Measurements from ENCODE around the gene SFMBT2. TPM values are rescaled to one million over a fixed set of nuclear protein-coding genes. Genes with fewer than 3 reads are reported as not detected.
"Not testable (repeated sequence)": the region's sequence is repeated elsewhere in the genome, so short reads cannot be mapped to it uniquely, and the experiment has no call there.

SFMBT2 gene
- total RNA-seq, 2 experiments from 2014 or later: 12.8 to 15.4 TPM

GRCh38 chr10:7329219-7329618 lies 81.6 kb downstream of the SFMBT2 start:
- Mint-ChIP-seq H3K27ac (no peak overlapping the region), H3K4me1 (ENCODE audit: low read depth) (peaks cover 3% of the 10 kb centered on the region), H3K9me3 (peaks cover 47% of the 10 kb centered on the region), H3K27me3 (no peaks in the 10 kb centered on the region), H3K4me3 (no peak overlapping the region), H3K36me3 (peaks cover 43% of the 10 kb centered on the region)
- DNase-seq: no peak
- ChIA-PET CTCF (no interaction called here), POLR2A (no interaction called here)
- intact Hi-C loops (cut with micrococcal nuclease): no loop called here

- H3K27me3 Mint-ChIP-seq: no peaks in the 10 kb centered on the region
- peaks cover 42% of the 10 kb centered on the region for H3K36me3 Mint-ChIP-seq
- no peak overlapping the region for H3K27ac Mint-ChIP-seq
- DNase-seq: no peak
- peaks cover 49% of the 10 kb centered on the region for H3K9me3 Mint-ChIP-seq
- no peaks in the 10 kb centered on the region for H3K4me1 Mint-ChIP-seq (ENCODE audit: low read depth)
- intact Hi-C loops (cut with micrococcal nuclease): no loop called here
- ChIA-PET CTCF (no interaction called here), POLR2A (no interaction called here)
- H3K4me3 Mint-ChIP-seq: no peak overlapping the region
Observed at GRCh38 chr10:7327885-7328284, 82.9 kb downstream of the SFMBT2 start.

GRCh38 chr10:7322623-7323022 lies 88.2 kb downstream of the SFMBT2 start:
- ChIA-PET CTCF (interaction anchor here (1.0 kb wide), 1 partner anchor 54 kb away, joined by 3 read pairs; no protein-coding TSS in a partner anchor), POLR2A (no interaction called here)
- Mint-ChIP-seq H3K4me3 (no peak overlapping the region), H3K4me1 (ENCODE audit: low read depth) (peaks cover 26% of the 10 kb centered on the region), H3K27me3 (no peaks in the 10 kb centered on the region), H3K9me3 (peaks cover 33% of the 10 kb centered on the region), H3K36me3 (peaks cover 24% of the 10 kb centered on the region), H3K27ac (no peak overlapping the region)
- no peak for DNase-seq
- intact Hi-C loops (cut with micrococcal nuclease): no loop called here

- intact Hi-C loops (cut with micrococcal nuclease): no loop called here
Observed at GRCh38 chr10:7320072-7320471, 90.8 kb downstream of the SFMBT2 start.

GRCh38 chr10:7319632-7320031 lies 91.2 kb downstream of the SFMBT2 start:
- H3K4me1 Mint-ChIP-seq (ENCODE audit: low read depth): peaks cover 45% of the 10 kb centered on the region
- H3K27ac Mint-ChIP-seq: no peak overlapping the region
- peaks cover 17% of the 10 kb centered on the region for H3K9me3 Mint-ChIP-seq
- CTCF ChIA-PET: no interaction called here
- H3K36me3 Mint-ChIP-seq: peaks cover 18% of the 10 kb centered on the region
- no peak overlapping the region for H3K4me3 Mint-ChIP-seq
- intact Hi-C loops (cut with micrococcal nuclease): no loop called here
- H3K27me3 Mint-ChIP-seq: no peaks in the 10 kb centered on the region
- POLR2A ChIA-PET: no interaction called here
- no peak for DNase-seq

More at GRCh38 chr10:7320072-7320471, 90.8 kb downstream of the SFMBT2 start:
- CTCF ChIA-PET: no interaction called here
- DNase-seq: no peak
- Mint-ChIP-seq H3K4me3 (no peak overlapping the region), H3K4me1 (ENCODE audit: low read depth) (peaks cover 41% of the 10 kb centered on the region), H3K27ac (no peak overlapping the region), H3K27me3 (no peaks in the 10 kb centered on the region), H3K36me3 (peaks cover 19% of the 10 kb centered on the region), H3K9me3 (peaks cover 18% of the 10 kb centered on the region)
- POLR2A ChIA-PET: interaction anchor here (0.6 kb wide), 1 partner anchor 63 kb away, joined by 3 read pairs; no protein-coding TSS in a partner anchor

- ChIA-PET POLR2A (no interaction called here), CTCF (no interaction called here)
- no peak for DNase-seq
- Mint-ChIP-seq H3K4me3 (no peak overlapping the region), H3K27ac (no peak overlapping the region), H3K4me1 (ENCODE audit: low read depth) (peaks cover 53% of the 10 kb centered on the region), H3K27me3 (no peaks in the 10 kb centered on the region), H3K36me3 (peaks cover 12% of the 10 kb centered on the region), H3K9me3 (peaks cover 10% of the 10 kb centered on the region)
- intact Hi-C loops (cut with micrococcal nuclease): no loop called here
Observed at GRCh38 chr10:7318836-7319235, 92.0 kb downstream of the SFMBT2 start.

- Mint-ChIP-seq H3K4me1 (ENCODE audit: low read depth) (peaks cover 61% of the 10 kb centered on the region), H3K27me3 (no peaks in the 10 kb centered on the region), H3K4me3 (no peak overlapping the region), H3K36me3 (peaks cover 12% of the 10 kb centered on the region), H3K9me3 (peaks cover 10% of the 10 kb centered on the region), H3K27ac (no peak overlapping the region)
- ChIA-PET POLR2A (no interaction called here), CTCF (no interaction called here)
- no peak for DNase-seq
- intact Hi-C loops (cut with micrococcal nuclease): no loop called here
Observed at GRCh38 chr10:7317786-7318446, 92.9 kb downstream of the SFMBT2 start.

GRCh38 chr10:7316839-7317238 lies 94.0 kb downstream of the SFMBT2 start:
- Mint-ChIP-seq H3K27me3 (no peaks in the 10 kb centered on the region), H3K27ac (no peak overlapping the region), H3K4me1 (ENCODE audit: low read depth) (peaks cover 61% of the 10 kb centered on the region), H3K9me3 (no peaks in the 10 kb centered on the region), H3K4me3 (no peak overlapping the region), H3K36me3 (peaks cover 3% of the 10 kb centered on the region)
- ChIA-PET POLR2A (no interaction called here), CTCF (interaction anchor here (1.0 kb wide), 1 partner anchor 10 kb away, joined by 3 read pairs; no protein-coding TSS in a partner anchor)
- intact Hi-C loops (cut with micrococcal nuclease): no loop called here
- no peak for DNase-seq

- peaks cover 63% of the 10 kb centered on the region for H3K4me1 Mint-ChIP-seq (ENCODE audit: low read depth)
- intact Hi-C loops (cut with micrococcal nuclease): no loop called here
- no peak overlapping the region for H3K27ac Mint-ChIP-seq
- H3K36me3 Mint-ChIP-seq: peaks cover 3% of the 10 kb centered on the region
- DNase-seq: no peak
- POLR2A ChIA-PET: no interaction called here
- no peak overlapping the region for H3K4me3 Mint-ChIP-seq
- H3K27me3 Mint-ChIP-seq: no peaks in the 10 kb centered on the region
- CTCF ChIA-PET: interaction anchor here (1.0 kb wide), 1 partner anchor 9 kb away, joined by 3 read pairs; no protein-coding TSS in a partner anchor
- no peaks in the 10 kb centered on the region for H3K9me3 Mint-ChIP-seq
Observed at GRCh38 chr10:7315906-7316305, 94.9 kb downstream of the SFMBT2 start.

GRCh38 chr10:7314170-7314569 lies 96.7 kb downstream of the SFMBT2 start:
- Mint-ChIP-seq H3K4me1 (ENCODE audit: low read depth) (peaks cover 53% of the 10 kb centered on the region), H3K27me3 (no peaks in the 10 kb centered on the region), H3K4me3 (peak overlapping the region; percentile 8), H3K36me3 (peaks cover 3% of the 10 kb centered on the region), H3K9me3 (no peaks in the 10 kb centered on the region), H3K27ac (peak overlapping the region; percentile 47)
- POLR2A ChIA-PET: interaction anchor here (1.1 kb wide), 1 partner anchor 45 kb away, joined by 4 read pairs; no protein-coding TSS in a partner anchor
- CTCF ChIA-PET: no interaction called here
- peak; percentile 52 for DNase-seq
- intact Hi-C loops (cut with micrococcal nuclease): loop anchor here (1.0 kb wide), 2 partner anchors 45 to 57 kb away; no protein-coding TSS in a partner anchor

- Mint-ChIP-seq H3K9me3 (peaks cover under 1% of the 10 kb centered on the region), H3K36me3 (peaks cover 9% of the 10 kb centered on the region), H3K27me3 (no peaks in the 10 kb centered on the region), H3K27ac (no peak overlapping the region), H3K4me1 (ENCODE audit: low read depth) (peaks cover 40% of the 10 kb centered on the region), H3K4me3 (no peak overlapping the region)
- intact Hi-C loops (cut with micrococcal nuclease): no loop called here
- DNase-seq: no peak
- CTCF ChIA-PET: no interaction called here
- POLR2A ChIA-PET: no interaction called here
Observed at GRCh38 chr10:7312488-7312857, 98.4 kb downstream of the SFMBT2 start.

GRCh38 chr10:7311850-7312487 lies 98.9 kb downstream of the SFMBT2 start:
- H3K4me1 Mint-ChIP-seq (ENCODE audit: low read depth): peaks cover 43% of the 10 kb centered on the region
- CTCF ChIA-PET; H3K4me3 Mint-ChIP-seq; H3K27me3 Mint-ChIP-seq; intact Hi-C loops (cut with micrococcal nuclease); POLR2A ChIA-PET; H3K27ac Mint-ChIP-seq; H3K9me3 Mint-ChIP-seq; H3K36me3 Mint-ChIP-seq; DNase-seq: not testable (repeated sequence)
